GM10248 (cell line): ENCODE data around the gene SSNA1.

Experiments
- CTCF ChIA-PET: fragments of 300-600 bp; sonication (Branson Sonifier 250); formaldehyde crosslinking; extraction: SDS; loops from one replicate; lab custom pipeline; 2021; ENCODE audit warnings: antibody characterized with exemption; lab: Yijun Ruan, JAX
- POLR2A ChIA-PET: fragments of 350-650 bp; sonication (Branson Sonifier 250); formaldehyde crosslinking; extraction: SDS; loops from one replicate; lab custom pipeline; 2020; ENCODE audit warnings: antibody characterized with exemption; lab: Yijun Ruan, JAX
- DNase-seq: peaks from one replicate; pipeline ENCODE4 v3.0.0; 2012; ENCODE audit errors: extremely low spot score
- CTCF ChIP-seq: IDR thresholded peaks from 2 replicates; pipeline ENCODE4 v1.5.1; 2012; ENCODE audit warnings: mild to moderate bottlenecking, low read depth; ENCODE audit errors: extremely low read depth, missing control alignments, control extremely low read depth

Gene SSNA1

GRCh38 chr9:137172901-137173795 lies 15.3 kb upstream of the SSNA1 start:
- DNase-seq: no peak
- no peak for TF ChIP-seq CTCF
- CTCF ChIA-PET: interaction anchor here (1.3 to 2.7 kb wide), 2 partner anchors 15 to 22 kb away, joined by 4 to 19 read pairs; partner anchors contain the start of genes ANAPC2 and SSNA1
- POLR2A ChIA-PET: no interaction called here

- ChIA-PET POLR2A (no interaction called here), CTCF (interaction anchor here (1.0 to 2.7 kb wide), 4 partner anchors 7 to 63 kb away, joined by 3 to 19 read pairs (median 4); partner anchors contain the start of genes ANAPC2 and SSNA1)
- DNase-seq: no peak
- TF ChIP-seq CTCF: no peak
Observed at GRCh38 chr9:137173796-137174664, 14.4 kb upstream of the SSNA1 start.

GRCh38 chr9:137174722-137175293 lies 13.7 kb upstream of the SSNA1 start:
- no peak for TF ChIP-seq CTCF
- ChIA-PET POLR2A (no interaction called here), CTCF (interaction anchor here (1.0 to 2.7 kb wide), 6 partner anchors 8 to 62 kb away, joined by 3 to 19 read pairs (median 4); partner anchors contain the start of genes ANAPC2, RNF224 and SSNA1)
- no peak for DNase-seq

GRCh38 chr9:137175345-137175961 lies 13.0 kb upstream of the SSNA1 start:
- ChIA-PET POLR2A (no interaction called here), CTCF (interaction anchor here (1.0 to 2.7 kb wide), 7 partner anchors 8 to 61 kb away, joined by 3 to 19 read pairs (median 4); partner anchors contain the start of genes ANAPC2, RNF224 and SSNA1)
- DNase-seq: no peak
- TF ChIP-seq CTCF: peak; percentile 42

GRCh38 chr9:137176302-137177182 lies 11.9 kb upstream of the SSNA1 start:
- ChIA-PET POLR2A (no interaction called here), CTCF (interaction anchor here (0.9 to 1.7 kb wide), 10 partner anchors 9 to 56 kb away, joined by 3 to 7 read pairs (median 5); partner anchors contain the start of genes ANAPC2, RNF224 and SSNA1)
- TF ChIP-seq CTCF: peak; percentile 43
- DNase-seq: peak; percentile 63
